ENCODE results near the gene PTPRE. TPM values are rescaled to one million over a fixed set of nuclear protein-coding genes. Genes with fewer than 3 reads are reported as not detected.

The PTPRE gene
- total and polyA plus RNA-seq, 9 donors = 2.1 to 15.5 (median 6.9) TPM

DNA sequence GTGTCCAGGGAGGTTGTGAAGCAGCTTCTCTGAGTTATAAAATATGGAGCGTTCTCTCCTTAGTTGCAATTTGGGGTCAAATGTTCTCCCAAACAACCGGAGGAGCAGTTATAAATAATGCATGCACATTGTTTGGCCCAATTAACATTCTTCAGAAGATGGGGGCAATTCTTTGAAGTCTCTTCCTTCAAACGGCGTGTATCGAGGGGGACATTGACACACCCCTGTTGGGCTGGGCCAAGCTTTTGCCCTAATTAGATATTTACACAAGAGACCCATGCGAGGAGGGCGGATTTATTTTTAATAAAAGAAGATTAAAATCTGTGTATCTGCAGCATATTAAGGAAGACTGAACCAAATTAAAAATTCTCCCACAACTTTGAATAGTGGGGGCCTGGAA, 107.3 kb downstream of the PTPRE start:
- Histone ChIP-seq H3K4me3 (no peak overlapping the region), H3K9me3 (no peaks in the 10 kb centered on the region), H3K36me3 (no peaks in the 10 kb centered on the region), H3K4me1 (ENCODE audit: insufficient read depth) (no peaks in the 10 kb centered on the region), H3K27me3 (no peaks in the 10 kb centered on the region), H3K27ac (no peak overlapping the region)
- intact Hi-C loops (cut with DNase I) = loop anchor here in 2 of 4 donors (5.0 kb wide), 1 partner anchor 107 kb away; the partner anchor contains the start of gene PTPRE (in 2 of the 2)
- DNase-seq = no peak
- WGBS, 3 donors = 66 to 72% (median 69%) methylated on average over 7 of the region's 7 CpGs
- TF ChIP-seq EP300 (IDR thresholded peaks at IDR 0.05) (no peak), POLR2A (IDR thresholded peaks at IDR 0.05) (no peak), CTCF (IDR thresholded peaks at IDR 0.05) (no peak)

DNA sequence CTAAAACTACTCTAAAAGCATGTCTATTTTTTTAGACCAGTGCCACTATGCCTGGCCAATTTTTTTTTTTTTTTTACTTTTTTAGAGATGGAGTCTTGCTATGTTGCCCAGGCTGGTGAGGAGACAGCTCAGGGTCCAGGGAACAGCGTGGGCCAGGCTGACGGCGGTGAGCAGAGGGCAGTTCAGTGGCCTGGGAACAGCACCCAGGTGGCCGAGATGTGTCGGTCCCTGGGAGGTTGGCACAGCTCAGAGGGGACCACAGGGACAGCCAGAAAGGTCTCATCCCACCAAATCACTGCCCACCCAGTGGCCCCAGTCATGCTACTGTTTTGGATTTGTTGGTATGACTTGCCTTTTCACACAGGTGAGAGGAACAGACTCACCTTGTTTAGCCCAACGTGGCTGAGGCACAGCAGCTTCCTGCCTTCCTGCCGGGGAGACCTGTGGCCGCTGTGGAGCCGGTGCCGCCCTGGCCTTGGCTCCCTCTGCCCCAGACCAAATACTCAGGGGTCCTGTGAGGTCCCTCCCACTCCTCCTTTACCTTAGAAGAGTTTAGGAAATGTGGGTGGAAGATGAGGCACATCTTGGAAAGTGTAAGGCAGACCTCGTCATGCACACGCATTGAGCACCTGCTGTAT, 109.6 kb downstream of the PTPRE start:
- no peak for DNase-seq
- 92 to 95% (median 92%) methylated on average over 12 of the region's 12 CpGs for WGBS, 3 donors
- H3K27ac ChIP-seq = no peak overlapping the region
- no peak for TF ChIP-seq POLR2A (IDR thresholded peaks at IDR 0.05)
- no peak for TF ChIP-seq EP300 (IDR thresholded peaks at IDR 0.05)
- TF ChIP-seq CTCF (IDR thresholded peaks at IDR 0.05) = no peak
- no peaks in the 10 kb centered on the region for H3K4me1 ChIP-seq (ENCODE audit: insufficient read depth)
- no peaks in the 10 kb centered on the region for H3K9me3 ChIP-seq
- H3K4me3 ChIP-seq = no peak overlapping the region
- H3K27me3 ChIP-seq = no peaks in the 10 kb centered on the region
- H3K36me3 ChIP-seq = no peaks in the 10 kb centered on the region
- intact Hi-C loops (cut with DNase I) = no loop called here

DNA sequence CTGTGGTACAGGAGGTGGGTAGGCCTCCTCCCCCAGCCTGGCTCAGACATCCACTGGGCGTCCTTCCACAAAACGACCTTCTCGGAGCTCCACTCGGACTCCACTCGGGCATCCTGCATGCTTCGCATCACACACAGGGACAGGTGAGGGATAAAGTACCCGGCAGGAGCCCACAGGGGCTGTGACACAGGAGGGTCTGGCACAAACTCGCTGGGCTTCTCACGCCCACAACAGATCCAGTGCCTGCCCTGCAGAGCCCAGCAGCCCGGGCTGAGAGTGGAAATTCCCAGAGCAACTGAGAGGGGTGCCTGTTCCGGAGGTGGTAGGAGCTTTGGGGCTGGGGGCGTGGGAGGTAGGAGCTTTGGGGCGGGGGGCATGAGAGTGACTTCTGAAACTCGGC, 110.9 kb downstream of the PTPRE start:
- intact Hi-C loops (cut with DNase I) = no loop called here
- H3K27me3 ChIP-seq = no peaks in the 10 kb centered on the region
- TF ChIP-seq POLR2A (IDR thresholded peaks at IDR 0.05) (no peak), CTCF (IDR thresholded peaks at IDR 0.05) (no peak), EP300 (IDR thresholded peaks at IDR 0.05) (no peak)
- H3K36me3 ChIP-seq = no peaks in the 10 kb centered on the region
- H3K27ac ChIP-seq = no peak overlapping the region
- 20 to 45% (median 37%) methylated on average over 11 to 14 of the region's 14 CpGs for WGBS, 3 donors
- H3K4me1 ChIP-seq (ENCODE audit: insufficient read depth) = no peaks in the 10 kb centered on the region
- no peaks in the 10 kb centered on the region for H3K9me3 ChIP-seq
- no peak for DNase-seq
- H3K4me3 ChIP-seq = no peak overlapping the region

- H3K27ac ChIP-seq = no peak overlapping the region
- DNase-seq = no peak
- no peak overlapping the region for H3K4me3 ChIP-seq
- H3K36me3 ChIP-seq = no peaks in the 10 kb centered on the region
- intact Hi-C loops (cut with DNase I) = no loop called here
- TF ChIP-seq EP300 (IDR thresholded peaks at IDR 0.05) = no peak
- no peak for TF ChIP-seq POLR2A (IDR thresholded peaks at IDR 0.05)
- no peak for TF ChIP-seq CTCF (IDR thresholded peaks at IDR 0.05)
- no peaks in the 10 kb centered on the region for H3K9me3 ChIP-seq
- 6 to 9% (median 7%) methylated on average over 12 to 13 of the region's 13 CpGs for WGBS, 3 donors
- H3K4me1 ChIP-seq (ENCODE audit: insufficient read depth) = no peaks in the 10 kb centered on the region
- H3K27me3 ChIP-seq = no peaks in the 10 kb centered on the region
These were observed 111.3 kb downstream of the PTPRE start for GRCh38 chr10:128018236-128018635.
